ENCODE measurements around the gene OR2V1. TPM values are rescaled to one million over a fixed set of nuclear protein-coding genes. Genes with fewer than 3 reads are reported as not detected.
"Not testable (repeated sequence)": the region's sequence is repeated elsewhere in the genome, so short reads cannot be mapped to it uniquely, and the experiment has no call there.

OR2V1 gene, protein sequence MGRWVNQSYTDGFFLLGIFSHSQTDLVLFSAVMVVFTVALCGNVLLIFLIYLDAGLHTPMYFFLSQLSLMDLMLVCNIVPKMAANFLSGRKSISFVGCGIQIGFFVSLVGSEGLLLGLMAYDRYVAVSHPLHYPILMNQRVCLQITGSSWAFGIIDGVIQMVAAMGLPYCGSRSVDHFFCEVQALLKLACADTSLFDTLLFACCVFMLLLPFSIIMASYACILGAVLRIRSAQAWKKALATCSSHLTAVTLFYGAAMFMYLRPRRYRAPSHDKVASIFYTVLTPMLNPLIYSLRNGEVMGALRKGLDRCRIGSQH
- total RNA-seq (not detected), polyA plus RNA-seq (not detected)
- long read RNA-seq, donor 1: 0 reads
- long read RNA-seq, donor 2: 0 reads

DNA sequence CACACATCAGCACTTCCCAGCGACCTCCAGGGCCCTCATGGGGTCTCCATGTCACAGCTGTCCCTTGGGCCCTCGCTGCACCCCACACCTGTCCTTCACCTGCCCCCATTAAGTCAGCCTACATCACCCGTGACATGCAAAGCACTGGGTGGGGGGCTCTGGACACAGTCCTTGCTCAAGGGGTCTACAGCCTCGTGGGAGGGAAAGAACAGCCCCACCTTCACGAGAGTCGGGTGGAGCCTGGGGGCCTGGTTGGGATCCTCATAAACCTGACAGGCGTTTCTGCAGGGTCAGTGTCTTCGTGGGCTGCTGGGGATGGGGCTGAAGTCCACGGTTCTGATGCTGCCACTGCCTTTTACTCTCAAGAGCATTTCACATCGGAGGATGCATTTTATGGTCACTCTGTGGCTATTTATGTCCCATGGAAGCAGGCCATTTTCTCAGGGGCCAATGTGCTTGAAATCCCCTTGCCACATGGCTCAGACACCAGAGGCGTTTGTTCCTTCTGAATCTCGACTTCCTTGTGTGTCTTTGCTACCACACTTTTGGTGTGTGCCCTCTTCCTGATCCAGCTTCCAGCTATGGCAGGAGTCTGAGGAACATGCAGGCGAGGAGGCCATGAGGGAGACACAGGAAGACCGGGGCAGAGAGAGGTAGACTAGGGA is at the start of gene OR2V1:
Gene OR2V1 (minus strand): TSS at position 338 of the 665 bp plus-strand sequence. CDS start 5,865 bp downstream, outside the sequence.
- no peaks in the 10 kb centered on the region for H3K36me3 ChIP-seq (ENCODE audit: insufficient read depth in 1 of 2, low read depth in 1 of 2)
- TF ChIP-seq, protein P1, sequence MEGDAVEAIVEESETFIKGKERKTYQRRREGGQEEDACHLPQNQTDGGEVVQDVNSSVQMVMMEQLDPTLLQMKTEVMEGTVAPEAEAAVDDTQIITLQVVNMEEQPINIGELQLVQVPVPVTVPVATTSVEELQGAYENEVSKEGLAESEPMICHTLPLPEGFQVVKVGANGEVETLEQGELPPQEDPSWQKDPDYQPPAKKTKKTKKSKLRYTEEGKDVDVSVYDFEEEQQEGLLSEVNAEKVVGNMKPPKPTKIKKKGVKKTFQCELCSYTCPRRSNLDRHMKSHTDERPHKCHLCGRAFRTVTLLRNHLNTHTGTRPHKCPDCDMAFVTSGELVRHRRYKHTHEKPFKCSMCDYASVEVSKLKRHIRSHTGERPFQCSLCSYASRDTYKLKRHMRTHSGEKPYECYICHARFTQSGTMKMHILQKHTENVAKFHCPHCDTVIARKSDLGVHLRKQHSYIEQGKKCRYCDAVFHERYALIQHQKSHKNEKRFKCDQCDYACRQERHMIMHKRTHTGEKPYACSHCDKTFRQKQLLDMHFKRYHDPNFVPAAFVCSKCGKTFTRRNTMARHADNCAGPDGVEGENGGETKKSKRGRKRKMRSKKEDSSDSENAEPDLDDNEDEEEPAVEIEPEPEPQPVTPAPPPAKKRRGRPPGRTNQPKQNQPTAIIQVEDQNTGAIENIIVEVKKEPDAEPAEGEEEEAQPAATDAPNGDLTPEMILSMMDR (IDR thresholded peaks at IDR 0.05): no peak
- no peak for DNase-seq
- 65 to 72% (median 70%) methylated on average over 14 of the region's 14 CpGs for WGBS, 3 donors
- peaks cover 1% of the 10 kb centered on the region for H3K9me3 ChIP-seq
- intact Hi-C loops (cut with DNase I): no loop called here
- H3K4me3 ChIP-seq: no peak within 1 kb of the TSS
- no peaks in the 10 kb centered on the region for H3K4me1 ChIP-seq
- no peak within 1 kb of the TSS for H3K27ac ChIP-seq
- ATAC-seq: no peak
- peaks cover 3 to 41% (median 17%) of the 10 kb centered on the region in 3 donors for H3K27me3 ChIP-seq (ENCODE audit: insufficient read depth in 3 of 3, low read length in 2 of 3)

DNA sequence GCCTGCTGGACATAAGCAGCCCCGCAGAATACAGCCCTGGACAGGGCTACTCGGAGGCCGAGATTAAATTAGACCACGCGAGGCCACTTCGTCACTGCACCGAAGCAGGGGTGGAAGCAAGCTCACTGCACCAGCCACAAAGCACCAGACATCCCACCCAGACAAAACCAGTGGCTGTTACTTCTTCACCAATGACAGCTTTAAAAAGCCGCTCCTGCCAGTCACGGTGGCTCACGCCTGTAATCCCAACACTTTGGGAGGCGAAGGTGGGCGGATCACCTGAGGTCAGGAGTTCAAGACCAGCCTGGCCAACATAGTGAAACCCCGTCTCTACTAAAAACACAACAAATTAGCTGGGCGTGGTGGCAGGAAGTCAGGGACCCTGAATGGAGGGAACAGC is 46.6 kb upstream of the OR2V1 start:
- H3K36me3 ChIP-seq (ENCODE audit: insufficient read depth in 1 of 2, low read depth in 1 of 2); ATAC-seq; intact Hi-C loops (cut with DNase I); H3K9me3 ChIP-seq; H3K27ac ChIP-seq; H3K4me3 ChIP-seq; H3K4me1 ChIP-seq: not testable (repeated sequence)
- WGBS, 3 donors: 46 to 50% (median 49%) methylated on average over 14 of the region's 14 CpGs
- H3K27me3 ChIP-seq (ENCODE audit: insufficient read depth in 3 of 3, low read length in 2 of 3): peaks cover 0 to 43% (median 20%) of the 10 kb centered on the region in 3 donors
- DNase-seq: peak in 1 of 2 donors; percentile 17

GRCh38 chr5:181176254-181176952 is 45.4 kb upstream of the OR2V1 start:
- no peaks in the 10 kb centered on the region for H3K36me3 ChIP-seq (ENCODE audit: insufficient read depth in 1 of 2, low read depth in 1 of 2)
- TF ChIP-seq, protein P1 (IDR thresholded peaks at IDR 0.05): no peak
- H3K4me1 ChIP-seq: no peaks in the 10 kb centered on the region
- no peak for DNase-seq
- H3K27ac ChIP-seq: no peak overlapping the region
- 62 to 67% (median 65%) methylated on average over 3 of the region's 3 CpGs for WGBS, 3 donors
- no peak for ATAC-seq
- H3K27me3 ChIP-seq (ENCODE audit: insufficient read depth in 3 of 3, low read length in 2 of 3): peaks cover 0 to 54% (median 23%) of the 10 kb centered on the region in 3 donors
- H3K9me3 ChIP-seq: no peaks in the 10 kb centered on the region
- intact Hi-C loops (cut with DNase I): no loop called here
- H3K4me3 ChIP-seq: no peak overlapping the region

DNA sequence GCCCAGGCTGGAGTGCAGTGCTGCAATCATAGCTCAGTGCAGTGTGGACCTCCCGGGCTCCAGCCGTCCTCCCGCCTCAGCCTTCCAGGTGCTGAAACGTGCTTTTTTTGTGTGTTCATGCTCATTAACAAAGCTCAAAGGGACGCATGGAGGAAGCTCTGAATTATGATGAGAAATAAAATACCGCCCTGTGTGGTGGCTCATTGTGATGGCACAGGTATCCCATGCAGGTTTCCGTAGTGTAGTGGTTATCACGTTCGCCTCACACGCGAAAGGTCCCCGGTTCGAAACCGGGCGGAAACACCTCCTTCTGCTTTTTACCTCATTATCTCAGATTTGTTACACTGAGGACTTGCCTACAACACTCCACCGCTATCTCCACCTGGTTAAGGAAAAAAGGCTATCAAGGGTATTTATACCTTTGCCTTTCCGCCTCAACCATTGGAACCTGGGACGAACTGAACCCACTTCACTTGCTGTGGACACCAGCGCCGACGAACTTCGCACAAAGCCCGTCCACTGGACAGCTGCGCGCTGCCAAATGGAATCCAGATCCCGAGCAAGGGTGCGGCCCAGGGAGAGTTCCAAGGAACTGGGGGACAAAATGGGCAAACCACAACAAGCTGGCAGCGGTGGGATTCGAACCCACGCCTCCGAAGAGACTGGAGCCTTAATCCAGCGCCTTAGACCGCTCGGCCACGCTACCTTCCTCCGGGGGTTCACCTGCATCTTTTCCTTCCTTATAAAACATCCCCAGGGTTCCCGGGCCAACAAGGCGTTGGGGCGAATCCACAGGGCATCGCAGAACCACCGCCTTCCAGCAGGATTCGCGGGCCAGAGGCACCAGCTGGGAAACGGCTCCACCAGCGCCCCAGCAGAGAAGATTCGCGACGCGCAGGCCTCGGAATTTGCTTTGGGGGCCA is 42.7 kb upstream of the OR2V1 start:
- ATAC-seq (peak in 3 of 4 donors; percentile 33 to 48 (median 47)), DNase-seq (peak in 1 of 2 donors; percentile 37)
- TF ChIP-seq, protein P1 (IDR thresholded peaks at IDR 0.05): no peak
- H3K27ac ChIP-seq: no peak overlapping the region
- 3 to 8% (median 5%) methylated on average over 50 of the region's 50 CpGs for WGBS, 3 donors
- no peaks in the 10 kb centered on the region for H3K4me1 ChIP-seq
- intact Hi-C loops (cut with DNase I): no loop called here
- no peaks in the 10 kb centered on the region for H3K9me3 ChIP-seq
- peak overlapping the region; percentile 5 for H3K4me3 ChIP-seq
- no peaks in the 10 kb centered on the region for H3K36me3 ChIP-seq (ENCODE audit: insufficient read depth in 1 of 2, low read depth in 1 of 2)
- H3K27me3 ChIP-seq (ENCODE audit: insufficient read depth in 3 of 3, low read length in 2 of 3): peaks cover 0 to 81% (median 30%) of the 10 kb centered on the region in 3 donors

Data from psoas muscle (tissue), 8 donors.